ENCODE measurements around the gene BICD2.
"Not testable (repeated sequence)": the region's sequence is repeated elsewhere in the genome, so short reads cannot be mapped to it uniquely, and the experiment has no call there.

The BICD2 gene

GRCh38 chr9:92769990-92770359 lies 5.3 kb upstream of the BICD2 start:
- DNase-seq: no peak

- DNase-seq: no peak
Observed at GRCh38 chr9:92769286-92769685, 4.7 kb upstream of the BICD2 start.

- not testable (repeated sequence) for DNase-seq
Observed at GRCh38 chr9:92768816-92769215, 4.2 kb upstream of the BICD2 start.

- no peak for DNase-seq
Observed at GRCh38 chr9:92767066-92768054, 2.7 kb upstream of the BICD2 start.

- peak; percentile 77 to 94 for DNase-seq
Observed at GRCh38 chr9:92764988-92765936, 629 bp upstream of the BICD2 start.

GRCh38 chr9:92763721-92764380 lies 782 bp downstream of the BICD2 start:
- DNase-seq: no peak

GRCh38 chr9:92762781-92763708 lies 1.6 kb downstream of the BICD2 start:
- DNase-seq: no peak

- no peak for DNase-seq
Observed at GRCh38 chr9:92762196-92762595, 2.4 kb downstream of the BICD2 start.

- DNase-seq: no peak
Observed at GRCh38 chr9:92761686-92762085, 2.9 kb downstream of the BICD2 start.

- DNase-seq: no peak
Observed at GRCh38 chr9:92760494-92760893, 4.1 kb downstream of the BICD2 start.

GRCh38 chr9:92760070-92760469 lies 4.6 kb downstream of the BICD2 start:
- DNase-seq: peak; percentile 58 to 85

- DNase-seq: no peak
Observed at GRCh38 chr9:92759446-92759845, 5.2 kb downstream of the BICD2 start.

- DNase-seq: no peak
Observed at GRCh38 chr9:92756792-92757191, 7.8 kb downstream of the BICD2 start.

- DNase-seq: no peak
Observed at GRCh38 chr9:92754091-92754745, 10.4 kb downstream of the BICD2 start.

- DNase-seq: no peak
Observed at GRCh38 chr9:92752812-92753404, 11.7 kb downstream of the BICD2 start.

GRCh38 chr9:92749934-92750315 lies 14.7 kb downstream of the BICD2 start:
- DNase-seq: no peak

GRCh38 chr9:92749071-92749933 lies 15.3 kb downstream of the BICD2 start:
- DNase-seq: peak in 1 of 2 experiments; percentile 78

- DNase-seq: no peak
Observed at GRCh38 chr9:92748233-92748497, 16.5 kb downstream of the BICD2 start.

GRCh38 chr9:92747459-92748232 lies 17.0 kb downstream of the BICD2 start:
- no peak for DNase-seq
